ENCODE results near the gene CACNG1. TPM values are rescaled to one million over a fixed set of nuclear protein-coding genes. Genes with fewer than 3 reads are reported as not detected.
A peak's percentile ranks its signal among the peaks of the same experiment; 100 is the strongest.

Gene CACNG1
- total and polyA plus RNA-seq, 2 of the 4 experiments (the other 2 are of a cell fraction), result not detected

DNA sequence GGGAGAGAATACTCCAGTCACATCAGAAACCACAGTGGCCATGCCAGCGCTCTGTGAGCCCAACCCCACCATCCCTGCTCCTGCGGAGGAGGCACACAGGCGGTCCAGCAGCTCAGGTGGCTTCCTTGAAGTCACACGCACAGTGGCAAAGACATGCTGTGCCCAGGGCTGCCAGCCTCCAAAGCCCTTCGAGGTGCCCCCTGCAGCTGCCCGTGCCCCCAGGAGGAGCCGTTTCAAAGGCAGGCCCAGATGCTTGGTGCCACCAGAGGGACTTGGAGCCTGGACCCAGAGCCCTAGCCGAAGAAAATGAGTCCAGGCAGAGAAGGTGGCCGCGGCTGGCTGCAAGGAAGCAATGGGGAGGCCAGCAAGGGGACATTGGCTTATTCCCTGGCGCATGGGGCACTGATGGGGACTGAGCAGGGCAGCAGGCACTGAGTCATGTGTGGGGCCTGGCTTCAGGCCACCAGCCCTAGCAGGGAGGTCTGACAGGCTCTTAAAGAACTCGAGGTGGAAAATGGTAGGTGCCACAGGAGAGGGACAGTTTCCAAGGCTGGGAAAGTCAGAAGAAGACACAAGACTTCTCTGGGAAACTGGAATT, 17.2 kb upstream of the CACNG1 start:
- ATAC-seq (ENCODE audit: low read depth) (peak; percentile 49), DNase-seq (peak; percentile 17)
- H4K20me1 ChIP-seq (ENCODE audit: insufficient read depth, low read length), result no peaks in the 10 kb centered on the region
- no peaks in the 10 kb centered on the region for H3K9me3 ChIP-seq (ENCODE audit: control insufficient read depth, insufficient read depth, low read length)
- H3K27me3 ChIP-seq (ENCODE audit: control insufficient read depth, insufficient read depth, low read length), result peaks cover 15% of the 10 kb centered on the region; the same call in 1 of the 2 replicates
- H3K36me3 ChIP-seq (ENCODE audit: control insufficient read depth, insufficient read depth, low read length), result no peaks in the 10 kb centered on the region
- H4K91ac ChIP-seq (ENCODE audit: insufficient read depth, low read depth, low read length), result no peak overlapping the region
- H2BK20ac ChIP-seq (ENCODE audit: low read depth, low read length), result no peak overlapping the region
- H2AK5ac ChIP-seq (ENCODE audit: low read depth, low read length), result no peak overlapping the region
- H3K18ac ChIP-seq (ENCODE audit: low read depth, low read length), result no peak overlapping the region
- ChIA-PET POLR2A (ENCODE audit: unreplicated experiment) (no interaction called here), CTCF (no interaction called here)
- H3K4me2 ChIP-seq (ENCODE audit: low read depth, low read length), result no peak overlapping the region
- H2BK5ac ChIP-seq (ENCODE audit: low read depth, low read length, poor library complexity, severe bottlenecking), result no peak overlapping the region
- BruUV-seq (replicated peaks), result no TSS peak
- no peak for TF ChIP-seq SMC3 (IDR thresholded peaks at IDR 0.05; ENCODE audit: low read depth, low read length)
- no peak for TF ChIP-seq NFE2L2 (IDR thresholded peaks at IDR 0.05; ENCODE audit: low read depth, low read length)
- TF ChIP-seq RFX5 (IDR thresholded peaks at IDR 0.05; ENCODE audit: low read depth, low read length), result no peak
- TF ChIP-seq, protein P1, sequence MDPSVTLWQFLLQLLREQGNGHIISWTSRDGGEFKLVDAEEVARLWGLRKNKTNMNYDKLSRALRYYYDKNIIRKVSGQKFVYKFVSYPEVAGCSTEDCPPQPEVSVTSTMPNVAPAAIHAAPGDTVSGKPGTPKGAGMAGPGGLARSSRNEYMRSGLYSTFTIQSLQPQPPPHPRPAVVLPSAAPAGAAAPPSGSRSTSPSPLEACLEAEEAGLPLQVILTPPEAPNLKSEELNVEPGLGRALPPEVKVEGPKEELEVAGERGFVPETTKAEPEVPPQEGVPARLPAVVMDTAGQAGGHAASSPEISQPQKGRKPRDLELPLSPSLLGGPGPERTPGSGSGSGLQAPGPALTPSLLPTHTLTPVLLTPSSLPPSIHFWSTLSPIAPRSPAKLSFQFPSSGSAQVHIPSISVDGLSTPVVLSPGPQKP (IDR thresholded peaks at IDR 0.05; ENCODE audit: borderline replicate concordance, low read depth, low read length), result no peak
- TF ChIP-seq, protein P2, sequence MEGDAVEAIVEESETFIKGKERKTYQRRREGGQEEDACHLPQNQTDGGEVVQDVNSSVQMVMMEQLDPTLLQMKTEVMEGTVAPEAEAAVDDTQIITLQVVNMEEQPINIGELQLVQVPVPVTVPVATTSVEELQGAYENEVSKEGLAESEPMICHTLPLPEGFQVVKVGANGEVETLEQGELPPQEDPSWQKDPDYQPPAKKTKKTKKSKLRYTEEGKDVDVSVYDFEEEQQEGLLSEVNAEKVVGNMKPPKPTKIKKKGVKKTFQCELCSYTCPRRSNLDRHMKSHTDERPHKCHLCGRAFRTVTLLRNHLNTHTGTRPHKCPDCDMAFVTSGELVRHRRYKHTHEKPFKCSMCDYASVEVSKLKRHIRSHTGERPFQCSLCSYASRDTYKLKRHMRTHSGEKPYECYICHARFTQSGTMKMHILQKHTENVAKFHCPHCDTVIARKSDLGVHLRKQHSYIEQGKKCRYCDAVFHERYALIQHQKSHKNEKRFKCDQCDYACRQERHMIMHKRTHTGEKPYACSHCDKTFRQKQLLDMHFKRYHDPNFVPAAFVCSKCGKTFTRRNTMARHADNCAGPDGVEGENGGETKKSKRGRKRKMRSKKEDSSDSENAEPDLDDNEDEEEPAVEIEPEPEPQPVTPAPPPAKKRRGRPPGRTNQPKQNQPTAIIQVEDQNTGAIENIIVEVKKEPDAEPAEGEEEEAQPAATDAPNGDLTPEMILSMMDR (conservative IDR thresholded peaks at IDR 0.05; ENCODE audit: low read depth, low read length), result no peak
- TF ChIP-seq RAD21 (IDR thresholded peaks at IDR 0.05; ENCODE audit: low read length), result no peak
- TF ChIP-seq RCOR1 (IDR thresholded peaks at IDR 0.05; ENCODE audit: insufficient replicate concordance, low read length), result no peak
- TF ChIP-seq POLR2A (IDR thresholded peaks at IDR 0.05; ENCODE audit: low read depth, low read length), result no peak
- TF ChIP-seq CEBPB (IDR thresholded peaks at IDR 0.05; ENCODE audit: low read depth, low read length), result no peak
- no peak for TF ChIP-seq MAFK (IDR thresholded peaks at IDR 0.05; ENCODE audit: low read depth, low read length)
- no peak for TF ChIP-seq CHD1 (IDR thresholded peaks at IDR 0.05; ENCODE audit: low read depth, low read length)
- TF ChIP-seq, protein P3, sequence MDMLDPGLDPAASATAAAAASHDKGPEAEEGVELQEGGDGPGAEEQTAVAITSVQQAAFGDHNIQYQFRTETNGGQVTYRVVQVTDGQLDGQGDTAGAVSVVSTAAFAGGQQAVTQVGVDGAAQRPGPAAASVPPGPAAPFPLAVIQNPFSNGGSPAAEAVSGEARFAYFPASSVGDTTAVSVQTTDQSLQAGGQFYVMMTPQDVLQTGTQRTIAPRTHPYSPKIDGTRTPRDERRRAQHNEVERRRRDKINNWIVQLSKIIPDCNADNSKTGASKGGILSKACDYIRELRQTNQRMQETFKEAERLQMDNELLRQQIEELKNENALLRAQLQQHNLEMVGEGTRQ (IDR thresholded peaks at IDR 0.05; ENCODE audit: low read depth, low read length), result no peak; the same call in 1 of the 2 replicates
- no peak for TF ChIP-seq MAZ (IDR thresholded peaks at IDR 0.05; ENCODE audit: borderline replicate concordance, low read depth, low read length)
- no peak for TF ChIP-seq MXI1 (IDR thresholded peaks at IDR 0.05; ENCODE audit: borderline replicate concordance, low read depth, low read length)
- TF ChIP-seq FOS (IDR thresholded peaks at IDR 0.05; ENCODE audit: low read depth, low read length), result no peak
- H2BK120ac ChIP-seq (ENCODE audit: low read depth, low read length), result no peak overlapping the region
- H3K27ac ChIP-seq (ENCODE audit: insufficient read depth, low read length), result no peak overlapping the region
- H2AK9ac ChIP-seq (replicated peaks; ENCODE audit: low read depth, low read length, poor library complexity), result no peak overlapping the region
- no peak overlapping the region for H2AFZ ChIP-seq (replicated peaks; ENCODE audit: low read length, poor library complexity)
- H4K5ac ChIP-seq (ENCODE audit: low read depth, low read length), result no peak overlapping the region
- in situ Hi-C loops (cut with MboI; ENCODE audit: low sequenced_read_pairs) (no loop called here), dilution Hi-C loops (cut with HindIII; ENCODE audit: low sequenced_read_pairs, unreplicated experiment) (no loop called here), intact Hi-C loops (cut with micrococcal nuclease) (no loop called here)
- 83% methylated on average over 10 of the region's 12 CpGs; no CpG with 5 or more reads in 1 of the 2 experiments for WGBS, 2 experiments (ENCODE audit: extremely low coverage in 2 of 2, insufficient read length in 1 of 2)
- H3K9ac ChIP-seq (ENCODE audit: low read depth, low read length), result no peak overlapping the region
- H3K4me3 ChIP-seq (ENCODE audit: insufficient read depth, low read depth, low read length), result no peak overlapping the region
- peaks cover 8% of the 10 kb centered on the region; the same call in 1 of the 2 replicates for H3K9me1 ChIP-seq (ENCODE audit: insufficient read depth, low read length)
- no peak overlapping the region for H3K56ac ChIP-seq (ENCODE audit: extremely low read depth, insufficient read depth, low read length)
- no peak overlapping the region for H3K4ac ChIP-seq (ENCODE audit: low read depth, low read length)
- H4K8ac ChIP-seq (ENCODE audit: low read depth in 2 of 2, low read length in 2 of 2), result no peak overlapping the region
- H3K23ac ChIP-seq (ENCODE audit: low read depth, low read length), result no peak overlapping the region
- H2BK15ac ChIP-seq (ENCODE audit: low read depth, low read length), result no peak overlapping the region
- H3K14ac ChIP-seq (replicated peaks; ENCODE audit: low read depth, low read length), result no peak overlapping the region
- H3K79me1 ChIP-seq (ENCODE audit: low read depth in 1 of 2, low read length in 2 of 2), result no peaks in the 10 kb centered on the region
- no peaks in the 10 kb centered on the region for H3K4me1 ChIP-seq (ENCODE audit: control insufficient read depth, insufficient read depth, low read length)

All from IMR-90 (cell line).